ENCODE data around the gene TSHZ2. TPM values are rescaled to one million over a fixed set of nuclear protein-coding genes. Genes with fewer than 3 reads are reported as not detected.

Gene TSHZ2
- total RNA-seq, 1 donor from 2014 or later, result 5.2 TPM

DNA sequence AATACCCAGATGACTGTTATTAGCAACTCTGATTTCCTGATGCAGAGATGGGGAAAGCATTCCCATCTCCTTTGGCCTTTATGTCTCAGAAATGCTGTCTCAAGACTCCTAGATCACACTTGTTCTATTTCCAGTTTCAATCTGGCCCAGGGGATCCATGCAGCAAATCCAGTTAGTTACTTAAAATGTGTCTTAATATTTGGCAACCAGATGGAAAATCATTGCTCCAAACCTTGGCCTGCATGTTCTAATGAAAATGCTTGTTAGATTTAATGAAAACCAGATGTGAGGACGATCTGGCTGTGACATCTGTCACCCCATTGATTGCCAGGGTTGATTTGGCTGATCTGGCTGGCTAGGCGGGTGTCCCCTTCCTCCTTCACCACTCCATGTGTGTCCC is 125.2 kb downstream of the TSHZ2 start:
- ATAC-seq (no peak), DNase-seq (no peak)
- no peaks in the 10 kb centered on the region for H3K27me3 ChIP-seq
- no peaks in the 10 kb centered on the region for H3K36me3 ChIP-seq
- no peaks in the 10 kb centered on the region for H3K9me3 ChIP-seq
- intact Hi-C loops (cut with DNase I), result no loop called here
- H3K4me3 ChIP-seq, result no peak overlapping the region
- H3K27ac ChIP-seq, result no peak overlapping the region
- no peaks in the 10 kb centered on the region for H3K4me1 ChIP-seq
- TF ChIP-seq, protein P1, sequence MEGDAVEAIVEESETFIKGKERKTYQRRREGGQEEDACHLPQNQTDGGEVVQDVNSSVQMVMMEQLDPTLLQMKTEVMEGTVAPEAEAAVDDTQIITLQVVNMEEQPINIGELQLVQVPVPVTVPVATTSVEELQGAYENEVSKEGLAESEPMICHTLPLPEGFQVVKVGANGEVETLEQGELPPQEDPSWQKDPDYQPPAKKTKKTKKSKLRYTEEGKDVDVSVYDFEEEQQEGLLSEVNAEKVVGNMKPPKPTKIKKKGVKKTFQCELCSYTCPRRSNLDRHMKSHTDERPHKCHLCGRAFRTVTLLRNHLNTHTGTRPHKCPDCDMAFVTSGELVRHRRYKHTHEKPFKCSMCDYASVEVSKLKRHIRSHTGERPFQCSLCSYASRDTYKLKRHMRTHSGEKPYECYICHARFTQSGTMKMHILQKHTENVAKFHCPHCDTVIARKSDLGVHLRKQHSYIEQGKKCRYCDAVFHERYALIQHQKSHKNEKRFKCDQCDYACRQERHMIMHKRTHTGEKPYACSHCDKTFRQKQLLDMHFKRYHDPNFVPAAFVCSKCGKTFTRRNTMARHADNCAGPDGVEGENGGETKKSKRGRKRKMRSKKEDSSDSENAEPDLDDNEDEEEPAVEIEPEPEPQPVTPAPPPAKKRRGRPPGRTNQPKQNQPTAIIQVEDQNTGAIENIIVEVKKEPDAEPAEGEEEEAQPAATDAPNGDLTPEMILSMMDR (IDR thresholded peaks at IDR 0.05), result no peak

DNA sequence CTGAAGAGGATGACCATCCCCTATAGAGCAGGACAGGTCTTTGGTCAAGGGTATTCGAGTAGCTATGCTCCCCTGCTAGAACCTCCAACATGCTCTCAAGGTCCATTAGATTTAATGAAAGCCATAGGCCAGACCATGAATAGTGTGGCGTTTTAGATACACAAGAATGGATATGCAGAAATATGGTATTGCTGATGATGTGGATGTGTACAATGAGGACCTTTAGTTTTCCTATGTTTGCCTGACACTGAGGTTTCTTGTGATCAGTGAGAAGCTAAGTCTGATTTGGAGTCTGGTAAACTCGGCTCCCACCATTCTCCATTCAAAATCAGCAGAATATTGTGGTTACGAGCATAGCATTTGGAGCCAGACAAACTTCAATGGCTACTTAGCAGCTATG is 125.6 kb downstream of the TSHZ2 start:
- TF ChIP-seq, protein P1 (IDR thresholded peaks at IDR 0.05), result no peak
- ATAC-seq, result no peak
- no peaks in the 10 kb centered on the region for H3K9me3 ChIP-seq
- DNase-seq, result no peak
- intact Hi-C loops (cut with DNase I), result no loop called here
- no peaks in the 10 kb centered on the region for H3K36me3 ChIP-seq
- H3K27ac ChIP-seq, result no peak overlapping the region
- H3K4me3 ChIP-seq, result no peak overlapping the region
- H3K4me1 ChIP-seq, result no peaks in the 10 kb centered on the region
- no peaks in the 10 kb centered on the region for H3K27me3 ChIP-seq

DNA sequence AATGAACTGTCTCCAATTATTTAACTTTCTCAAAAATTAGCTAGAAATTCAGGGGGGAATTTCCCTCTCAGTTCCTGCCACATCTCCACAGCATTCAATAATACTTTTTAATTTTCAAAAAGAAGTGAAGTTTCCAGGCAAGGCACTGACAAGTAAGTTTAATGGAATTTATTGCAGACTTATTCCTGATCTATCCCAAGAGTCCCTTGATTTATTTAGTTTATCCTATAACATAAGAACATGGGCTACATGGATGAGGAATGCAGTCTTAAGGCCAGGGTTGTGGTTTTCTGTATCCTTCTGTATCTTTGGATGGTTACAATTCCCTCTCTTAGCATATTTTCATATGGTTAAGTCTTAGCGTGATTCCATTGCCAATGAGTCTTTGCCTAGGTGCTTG is 126.5 kb downstream of the TSHZ2 start:
- Histone ChIP-seq H3K4me1 (no peaks in the 10 kb centered on the region), H3K27me3 (no peaks in the 10 kb centered on the region), H3K36me3 (no peaks in the 10 kb centered on the region), H3K4me3 (no peak overlapping the region), H3K27ac (no peak overlapping the region), H3K9me3 (no peaks in the 10 kb centered on the region)
- no peak for ATAC-seq
- DNase-seq, result no peak
- intact Hi-C loops (cut with DNase I), result no loop called here
- TF ChIP-seq, protein P1 (IDR thresholded peaks at IDR 0.05), result no peak

DNA sequence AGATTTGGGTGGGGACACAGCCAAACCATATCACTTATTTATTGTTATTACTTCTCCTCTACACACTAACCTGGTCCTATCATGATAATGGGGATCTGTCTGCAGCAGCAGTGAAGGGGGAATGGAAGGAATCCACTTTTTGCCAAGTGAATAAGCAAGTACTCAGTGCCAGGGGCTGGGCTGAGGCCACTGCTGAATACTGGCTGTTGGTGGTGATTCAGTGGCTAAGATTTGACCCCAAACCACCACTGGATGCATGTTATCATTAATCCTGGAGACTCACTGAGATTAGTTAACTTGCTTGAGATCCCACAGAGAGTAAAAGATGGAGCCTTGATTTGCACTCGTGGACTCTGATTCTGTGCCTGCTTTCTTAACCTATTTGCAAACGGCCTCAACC is 127.7 kb downstream of the TSHZ2 start:
- DNase-seq (no peak), ATAC-seq (no peak)
- TF ChIP-seq, protein P1 (IDR thresholded peaks at IDR 0.05), result no peak
- no peaks in the 10 kb centered on the region for H3K27me3 ChIP-seq
- no peaks in the 10 kb centered on the region for H3K4me1 ChIP-seq
- no peak overlapping the region for H3K4me3 ChIP-seq
- intact Hi-C loops (cut with DNase I), result no loop called here
- no peaks in the 10 kb centered on the region for H3K9me3 ChIP-seq
- no peak overlapping the region for H3K27ac ChIP-seq
- H3K36me3 ChIP-seq, result no peaks in the 10 kb centered on the region

DNA sequence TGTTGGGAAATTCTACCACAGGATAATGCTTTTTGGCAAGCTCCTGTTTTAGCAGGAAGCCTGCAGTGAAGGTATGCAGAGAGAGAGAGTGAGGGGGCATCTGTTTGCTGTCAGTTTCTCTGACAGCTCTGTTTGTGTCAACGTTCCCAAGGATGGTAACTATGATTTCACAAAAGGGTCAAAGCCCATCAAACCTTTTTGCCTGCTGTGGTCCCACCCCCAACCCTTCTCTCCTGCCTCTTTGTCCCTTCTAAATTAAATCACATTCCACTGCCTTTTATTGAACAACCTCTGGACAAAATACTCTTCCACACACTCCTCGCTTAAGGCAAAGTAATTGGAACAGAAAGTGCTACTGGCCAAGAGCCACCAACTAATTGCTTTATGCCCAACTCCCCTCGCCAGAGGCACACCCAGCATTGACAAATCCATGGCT is 128.3 kb downstream of the TSHZ2 start:
- Histone ChIP-seq H3K4me3 (no peak overlapping the region), H3K4me1 (no peaks in the 10 kb centered on the region), H3K27me3 (no peaks in the 10 kb centered on the region), H3K9me3 (no peaks in the 10 kb centered on the region), H3K36me3 (no peaks in the 10 kb centered on the region), H3K27ac (no peak overlapping the region)
- no peak for ATAC-seq
- TF ChIP-seq, protein P1 (IDR thresholded peaks at IDR 0.05), result no peak
- DNase-seq, result no peak
- intact Hi-C loops (cut with DNase I), result no loop called here

All from upper lobe of right lung (tissue), 1 donor.